GM12878 (cell line): ENCODE data around the gene ZNF19. TPM values are rescaled to one million over a fixed set of nuclear protein-coding genes. Genes with fewer than 3 reads are reported as not detected.

Experiments used
- ATAC-seq: fragments of 200-7000 bp; cut with Tn5 transposase; 3 replicates; pipeline ENCODE4 v1.9.1; 2020; ENCODE audit warnings: mild to moderate bottlenecking, moderate library complexity
- BruUV-seq: library from RNA; stranded (reverse); fragments of 400-500 nt; replicated peaks from 2 replicates; lab custom pipeline; 2021; lab: Mats Ljungman, UMichigan
- CTCF ChIA-PET: fragments of 300-600 bp; sonication (Branson Sonifier 250); formaldehyde crosslinking; extraction: SDS; loops from one replicate; lab custom pipeline; 2021; ENCODE audit warnings: inconsistent platforms; lab: Yijun Ruan, JAX
- POLR2A ChIA-PET: fragments of 350-600 bp; formaldehyde crosslinking; extraction: SDS; loops from one replicate; lab custom pipeline; 2021; ENCODE audit warnings: inconsistent platforms; lab: Charles Lee
- RAD21 ChIA-PET: fragments of 300-600 bp; sonication (Branson Sonifier 250); formaldehyde crosslinking; loops from one replicate; lab custom pipeline; 2023; ENCODE audit warnings: antibody characterized with exemption; ENCODE audit not compliant: unreplicated experiment; lab: Charles Lee
- SMC1A ChIA-PET: fragments of 300-600 bp; sonication (Branson Sonifier 250); formaldehyde crosslinking; loops from one replicate; lab custom pipeline; 2023; ENCODE audit not compliant: unreplicated experiment, uncharacterized antibody; lab: Charles Lee
- DNase-seq: peaks from one replicate; pipeline ENCODE4 v3.0.0-alpha.2; 2011; ENCODE audit warnings: low read depth, low spot score
- FAIRE-seq: peaks from 3 replicates; lab custom pipeline; 2011; peaks lifted over from hg19 to GRCh38; lab: Jason Lieb, UNC
- H2AFZ ChIP-seq: 2 replicates; pipeline ENCODE4 v1.6.0; 2011; ENCODE audit warnings: low read depth, low read length, control low read depth; ENCODE audit not compliant: control insufficient read depth
- H3K27ac ChIP-seq: 2 replicates; pipeline ENCODE4 v1.5.1; 2011; ENCODE audit warnings: control low read depth; ENCODE audit not compliant: control insufficient read depth, insufficient read depth
- H3K27me3 ChIP-seq, 2 experiments: replicated peaks in 1 of 2; 2 replicates each; pipeline versions ENCODE4 v1.6.0 to v1.6.1; 2011; ENCODE audit warnings: low read length in 1 of 2; ENCODE audit not compliant: control insufficient read depth in 2 of 2, insufficient read depth in 2 of 2
- H3K36me3 ChIP-seq, 2 experiments: 2 replicates each; pipeline ENCODE4 v1.5.1; 2011; ENCODE audit warnings: low read length in 1 of 2; ENCODE audit not compliant: control insufficient read depth in 2 of 2, insufficient read depth in 2 of 2
- H3K4me1 ChIP-seq: 2 replicates; pipeline ENCODE4 v1.6.1; 2011; ENCODE audit warnings: mild to moderate bottlenecking, low read length, moderate library complexity, mixed read lengths; ENCODE audit not compliant: control insufficient read depth, insufficient read depth
- H3K4me2 ChIP-seq: 2 replicates; pipeline ENCODE4 v1.6.0; 2011; ENCODE audit warnings: control low read depth; ENCODE audit not compliant: control insufficient read depth, insufficient read depth
- H3K4me3 ChIP-seq: fragments of 200-600 bp; sonication (generic); 2 replicates; pipeline ENCODE4 v1.5.1; 2016
- H3K79me2 ChIP-seq: 2 replicates; pipeline ENCODE4 v1.6.0; 2011; ENCODE audit warnings: low read length; ENCODE audit not compliant: control insufficient read depth, insufficient read depth
- H3K9ac ChIP-seq: 2 replicates; pipeline ENCODE4 v1.8.0; 2011; ENCODE audit warnings: low read length, control low read depth, mixed read lengths; ENCODE audit not compliant: control insufficient read depth, insufficient read depth
- H3K9me3 ChIP-seq: replicated peaks from 3 replicates; pipeline ENCODE4 v1.5.1; 2011; ENCODE audit warnings: mild to moderate bottlenecking, low read length; ENCODE audit not compliant: control insufficient read depth, insufficient read depth
- H4K20me1 ChIP-seq: 2 replicates; pipeline ENCODE4 v1.6.0; 2011; ENCODE audit not compliant: control insufficient read depth, insufficient read depth
- JUND ChIP-seq: IDR thresholded peaks from 2 replicates; pipeline ENCODE4 v1.6.1; 2012; ENCODE audit warnings: low read depth, mild to moderate bottlenecking, low read length, improper control_type of control experiment, moderate library complexity
- MTA2 ChIP-seq: fragments of 450-650 bp; IDR thresholded peaks from 2 replicates; pipeline ENCODE4 v1.6.1; 2016; ENCODE audit warnings: low read depth, mild to moderate bottlenecking, moderate library complexity
- NR2F1 ChIP-seq: fragments of 450-650 bp; conservative IDR thresholded peaks from 2 replicates; pipeline ENCODE4 v1.6.1; 2017; ENCODE audit warnings: mild to moderate bottlenecking
- SMC3 ChIP-seq: IDR thresholded peaks from 2 replicates; pipeline ENCODE4 v1.6.1; 2011; ENCODE audit warnings: low read length, improper control_type of control experiment, borderline replicate concordance
- TARDBP ChIP-seq: IDR thresholded peaks from 2 replicates; pipeline ENCODE4 v1.6.1; 2016; ENCODE audit warnings: borderline replicate concordance
- ZBTB33 ChIP-seq: fragments of 450-650 bp; IDR thresholded peaks from 2 replicates; pipeline ENCODE4 v1.6.1; 2017; ENCODE audit warnings: mild to moderate bottlenecking
- in situ Hi-C: fragments of 300-500 bp; cut with MboI; formaldehyde crosslinking; loops from 9 replicates; pipeline ENCODE4 v1.14.3; 2018; ENCODE audit warnings: mixed read lengths
- intact Hi-C: fragments of 100-400 bp; cut with micrococcal nuclease; formaldehyde crosslinking; loops from one replicate; pipeline ENCODE4 v1.14.2; 2022; ENCODE audit not compliant: unreplicated experiment
- polyA plus RNA-seq, 11 experiments: library from polyadenylated mRNA; depleted of rRNA in 4 of 11; unstranded in 6 of 11; stranded (reverse) in 5 of 11; fragments of >200 nt; fragmentation: Nextera tagmentation in 4 of 11; fragmentation: Illumina TruSeq in 1 of 11; extraction: Ambion mirVana in 4 of 11; extraction: Trizol in 1 of 11; gene quantifications; 1 replicate in 1 of 11; 2 replicates in 10 of 11; pipeline versions ENCODE4 v1.2.1 to v1.2.3, GENCODE V29; 2011 to 2016; ENCODE audit warnings: inconsistent platforms in 2 of 11, missing spikeins in 2 of 11, low read depth in 1 of 11
- total RNA-seq, 4 experiments: library from RNA; depleted of rRNA in 3 of 4; stranded (reverse); fragments of >200 nt in 3 of 4; fragmentation: Illumina TruSeq in 1 of 4; extraction: Trizol in 1 of 4; gene quantifications; 2 replicates each; pipeline versions ENCODE4 v1.2.1 to v1.2.3, GENCODE V29; 2013 to 2021

The ZNF19 gene
- total and polyA plus RNA-seq, 10 of the 15 experiments (the other 5 are each of a cell fraction or from before 2014, with no cell fraction given) = 1.0 to 3.3 (median 2.0) TPM

GRCh38 chr16:71490361-71490760 is 1.2 kb upstream of the ZNF19 start:
- Histone ChIP-seq H4K20me1 (no peaks in the 10 kb centered on the region), H3K27ac (no peak overlapping the region), H3K79me2 (no peaks in the 10 kb centered on the region), H3K36me3 (no peaks in the 10 kb centered on the region), H3K4me2 (no peak overlapping the region), H3K4me1 (no peaks in the 10 kb centered on the region), H3K4me3 (no peak overlapping the region), H3K9ac (no peak overlapping the region), H3K27me3 (no peaks in the 10 kb centered on the region), H2AFZ (no peak overlapping the region), H3K9me3 (no peaks in the 10 kb centered on the region)
- POLR2A ChIA-PET = no interaction called here
- ATAC-seq (no peak), DNase-seq (no peak), FAIRE-seq (no peak)
- intact Hi-C loops = no loop called here
- CTCF ChIA-PET = interaction anchor here (0.6 to 2.9 kb wide), 6 partner anchors 10 to 121 kb away, joined by 3 to 34 read pairs (median 4); no protein-coding TSS in a partner anchor
- TF ChIP-seq TARDBP (no peak), SMC3 (no peak), MTA2 (no peak), NR2F1 (no peak), JUND (no peak), ZBTB33 (no peak)
- RAD21 ChIA-PET = interaction anchor here (1.6 kb wide), 1 partner anchor 10 kb away, joined by 3 read pairs; no protein-coding TSS in a partner anchor
- SMC1A ChIA-PET = interaction anchor here (1.0 to 1.4 kb wide), 4 partner anchors 9 to 29 kb away, joined by 3 to 5 read pairs (median 3); partner anchors contain the start of gene ZNF23
- in situ Hi-C loops = no loop called here
- BruUV-seq = no TSS peak
